Lower lobe of right lung (tissue), 2 donors: Measurements from ENCODE around the gene MFNG. TPM values are rescaled to one million over a fixed set of nuclear protein-coding genes. Genes with fewer than 3 reads are reported as not detected.
A peak's percentile ranks its signal among the peaks of the same experiment; 100 is the strongest.

Experiments
- ATAC-seq, 2 donors: fragments of 200-7000 bp; cut with Tn5 transposase; one replicate each; pipeline ENCODE4 v1.9.1; 2020 to 2022; ENCODE audit warnings: mild to moderate bottlenecking in 2 of 2, moderate library complexity in 2 of 2
- DNase-seq: peaks from one replicate; pipeline ENCODE4 v3.0.0-alpha.2; 2020
- H3K27ac ChIP-seq: fragments of 200-600 bp; one replicate; pipeline ENCODE4 v1.8.0; 2022
- H3K27me3 ChIP-seq: fragments of 200-600 bp; one replicate; pipeline ENCODE4 v1.8.0; 2022; ENCODE audit warnings: low read depth
- H3K36me3 ChIP-seq: fragments of 200-600 bp; one replicate; pipeline ENCODE4 v1.8.0; 2022; ENCODE audit warnings: mild to moderate bottlenecking
- H3K4me1 ChIP-seq: fragments of 200-600 bp; one replicate; pipeline ENCODE4 v1.8.0; 2022
- H3K4me3 ChIP-seq: fragments of 200-600 bp; one replicate; pipeline ENCODE4 v1.8.0; 2022; ENCODE audit warnings: mild to moderate bottlenecking
- H3K9me3 ChIP-seq: fragments of 200-600 bp; one replicate; pipeline ENCODE4 v1.8.0; 2022
- CTCF ChIP-seq: fragments of 200-600 bp; IDR thresholded peaks from one replicate; pipeline ENCODE4 v1.8.0; 2022; ENCODE audit warnings: antibody characterized with exemption, mild to moderate bottlenecking
- intact Hi-C: fragments of 100-400 bp; cut with DNase I; formaldehyde crosslinking; loops from one replicate; pipeline ENCODE4 v1.11.0; 2022
- total RNA-seq: library from RNA; stranded (reverse); fragmentation: NEBNext Ultra II Directional; extraction: Animal tissue kit (Norgen Biotek cat#: 25700); gene quantifications from one replicate; pipeline ENCODE4 v1.2.1, GENCODE V29; 2021
- donor health status: DM: no; HTN: yes; CAD: no; lungs with severe emphysema.

The MFNG gene
- total RNA-seq, 1 donor from 2014 or later: 71.0 TPM

DNA sequence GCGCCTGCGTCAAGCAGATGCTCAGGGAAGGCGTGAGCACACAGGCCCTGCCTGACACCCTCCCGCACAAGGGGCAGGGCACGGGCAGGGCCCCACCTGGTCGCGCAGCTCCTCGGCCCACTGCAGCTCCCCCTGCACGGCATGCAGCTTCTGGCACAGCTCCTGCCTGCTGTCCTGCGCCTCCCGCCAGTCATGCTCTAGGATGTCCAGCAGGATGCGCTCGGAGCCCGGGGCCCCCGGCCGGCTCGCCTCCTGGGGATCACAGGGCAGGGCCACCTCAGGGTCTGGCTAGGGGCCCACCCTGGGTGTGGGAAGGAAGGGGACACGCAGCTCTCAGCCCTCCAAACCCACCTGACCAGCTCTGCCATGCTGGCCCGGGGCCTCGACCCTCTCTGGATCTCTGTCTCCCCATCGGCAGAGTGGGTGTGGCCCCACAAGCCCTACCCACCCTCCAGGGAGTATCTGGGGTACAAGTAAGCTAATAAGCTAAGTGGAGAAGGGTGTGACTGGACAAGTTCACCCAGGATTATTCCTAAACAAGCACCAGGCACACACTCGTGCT, 22.3 kb upstream of the MFNG start:
- peak; percentile 36 for TF ChIP-seq CTCF

GRCh38 chr22:37507731-37508130, 21.5 kb upstream of the MFNG start:
- H3K27ac ChIP-seq: no peak overlapping the region
- no peaks in the 10 kb centered on the region for H3K27me3 ChIP-seq
- H3K4me1 ChIP-seq: peaks cover 51% of the 10 kb centered on the region
- no peak for ATAC-seq
- H3K9me3 ChIP-seq: no peaks in the 10 kb centered on the region
- TF ChIP-seq CTCF: no peak
- DNase-seq: no peak
- H3K4me3 ChIP-seq: no peak overlapping the region
- peaks cover 19% of the 10 kb centered on the region for H3K36me3 ChIP-seq
- intact Hi-C loops: no loop called here

More for the DNA sequence above, 22.3 kb upstream of the MFNG start:
- H3K36me3 ChIP-seq: peaks cover 19% of the 10 kb centered on the region
- H3K4me1 ChIP-seq: peaks cover 45% of the 10 kb centered on the region
- DNase-seq (no peak), ATAC-seq (peak; percentile 6 to 12)
- no peaks in the 10 kb centered on the region for H3K9me3 ChIP-seq
- no peak overlapping the region for H3K4me3 ChIP-seq
- H3K27me3 ChIP-seq: no peaks in the 10 kb centered on the region
- peak overlapping the region; percentile 73 for H3K27ac ChIP-seq
- intact Hi-C loops: no loop called here

- DNase-seq (no peak), ATAC-seq (no peak)
- peaks cover 59% of the 10 kb centered on the region for H3K4me1 ChIP-seq
- H3K9me3 ChIP-seq: no peaks in the 10 kb centered on the region
- intact Hi-C loops: no loop called here
- no peak overlapping the region for H3K27ac ChIP-seq
- no peak overlapping the region for H3K4me3 ChIP-seq
- no peaks in the 10 kb centered on the region for H3K27me3 ChIP-seq
- peaks cover 19% of the 10 kb centered on the region for H3K36me3 ChIP-seq
- no peak for TF ChIP-seq CTCF
These were observed 19.8 kb upstream of the MFNG start for GRCh38 chr22:37505989-37506388.

- intact Hi-C loops: no loop called here
- Histone ChIP-seq H3K27me3 (no peaks in the 10 kb centered on the region), H3K36me3 (peaks cover 19% of the 10 kb centered on the region), H3K4me1 (peaks cover 63% of the 10 kb centered on the region), H3K9me3 (no peaks in the 10 kb centered on the region), H3K27ac (no peak overlapping the region), H3K4me3 (no peak overlapping the region)
- DNase-seq (no peak), ATAC-seq (no peak)
- no peak for TF ChIP-seq CTCF
These were observed 19.4 kb upstream of the MFNG start for GRCh38 chr22:37505565-37505964.

- intact Hi-C loops: no loop called here
- no peaks in the 10 kb centered on the region for H3K27me3 ChIP-seq
- peak overlapping the region; percentile 31 for H3K27ac ChIP-seq
- no peak for TF ChIP-seq CTCF
- no peak for ATAC-seq
- H3K9me3 ChIP-seq: no peaks in the 10 kb centered on the region
- H3K36me3 ChIP-seq: peaks cover 19% of the 10 kb centered on the region
- no peak for DNase-seq
- H3K4me3 ChIP-seq: no peak overlapping the region
- H3K4me1 ChIP-seq: peaks cover 65% of the 10 kb centered on the region
These were observed 18.8 kb upstream of the MFNG start for GRCh38 chr22:37504964-37505363.
